Measurements from ENCODE around the gene SMCO4.
A peak's percentile ranks its signal among the peaks of the same experiment; 100 is the strongest.

The SMCO4 gene

DNA sequence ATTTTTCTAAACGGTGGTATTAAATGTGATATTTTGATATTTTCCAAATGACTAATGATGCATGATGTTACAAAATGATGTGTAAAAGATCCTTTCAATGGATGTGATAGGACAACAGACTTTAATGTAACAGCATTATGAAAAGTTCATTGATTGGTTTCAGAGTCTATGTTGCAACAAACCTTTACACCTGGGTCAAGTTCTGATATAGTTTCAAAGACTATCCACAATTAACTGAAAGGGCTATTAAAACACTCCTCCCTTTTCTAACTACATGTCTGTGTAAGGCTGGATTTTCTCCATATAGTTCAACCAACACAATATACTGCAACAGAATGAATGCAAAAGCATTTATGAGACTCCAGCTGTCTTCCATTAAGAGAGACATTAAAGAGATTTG, 35.7 kb downstream of the SMCO4 start:
- no peak for DNase-seq (ENCODE audit: low read depth in 2 of 2)
- no peak overlapping the region for H3K4me3 ChIP-seq (replicated peaks in 1 of 2; ENCODE audit: low read depth in 2 of 2, low read length in 2 of 2)
- TF ChIP-seq, protein P1, sequence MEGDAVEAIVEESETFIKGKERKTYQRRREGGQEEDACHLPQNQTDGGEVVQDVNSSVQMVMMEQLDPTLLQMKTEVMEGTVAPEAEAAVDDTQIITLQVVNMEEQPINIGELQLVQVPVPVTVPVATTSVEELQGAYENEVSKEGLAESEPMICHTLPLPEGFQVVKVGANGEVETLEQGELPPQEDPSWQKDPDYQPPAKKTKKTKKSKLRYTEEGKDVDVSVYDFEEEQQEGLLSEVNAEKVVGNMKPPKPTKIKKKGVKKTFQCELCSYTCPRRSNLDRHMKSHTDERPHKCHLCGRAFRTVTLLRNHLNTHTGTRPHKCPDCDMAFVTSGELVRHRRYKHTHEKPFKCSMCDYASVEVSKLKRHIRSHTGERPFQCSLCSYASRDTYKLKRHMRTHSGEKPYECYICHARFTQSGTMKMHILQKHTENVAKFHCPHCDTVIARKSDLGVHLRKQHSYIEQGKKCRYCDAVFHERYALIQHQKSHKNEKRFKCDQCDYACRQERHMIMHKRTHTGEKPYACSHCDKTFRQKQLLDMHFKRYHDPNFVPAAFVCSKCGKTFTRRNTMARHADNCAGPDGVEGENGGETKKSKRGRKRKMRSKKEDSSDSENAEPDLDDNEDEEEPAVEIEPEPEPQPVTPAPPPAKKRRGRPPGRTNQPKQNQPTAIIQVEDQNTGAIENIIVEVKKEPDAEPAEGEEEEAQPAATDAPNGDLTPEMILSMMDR (IDR thresholded peaks at IDR 0.05; ENCODE audit: low read depth, low read length): no peak

DNA sequence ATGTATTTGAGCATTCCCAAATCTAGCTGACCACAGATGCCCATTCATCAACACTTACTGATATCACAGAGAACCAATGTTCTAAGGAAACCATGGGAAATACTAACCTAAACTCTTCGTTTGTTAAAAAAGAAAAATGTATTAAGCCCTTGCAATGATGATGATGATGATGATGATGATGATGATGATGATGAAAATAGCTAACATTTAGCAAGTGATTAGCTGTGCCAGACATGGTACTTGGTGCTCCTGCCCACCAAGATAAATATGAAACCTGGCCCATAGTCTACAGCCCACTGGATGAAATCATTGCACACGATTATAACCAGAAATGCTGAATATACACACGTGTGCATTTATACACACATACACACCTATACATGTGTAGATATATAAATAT, 37.5 kb downstream of the SMCO4 start:
- TF ChIP-seq, protein P1 (IDR thresholded peaks at IDR 0.05; ENCODE audit: low read depth, low read length): no peak
- no peak for DNase-seq (ENCODE audit: low read depth in 2 of 2)
- H3K4me3 ChIP-seq (replicated peaks in 1 of 2; ENCODE audit: low read depth in 2 of 2, low read length in 2 of 2): no peak overlapping the region

DNA sequence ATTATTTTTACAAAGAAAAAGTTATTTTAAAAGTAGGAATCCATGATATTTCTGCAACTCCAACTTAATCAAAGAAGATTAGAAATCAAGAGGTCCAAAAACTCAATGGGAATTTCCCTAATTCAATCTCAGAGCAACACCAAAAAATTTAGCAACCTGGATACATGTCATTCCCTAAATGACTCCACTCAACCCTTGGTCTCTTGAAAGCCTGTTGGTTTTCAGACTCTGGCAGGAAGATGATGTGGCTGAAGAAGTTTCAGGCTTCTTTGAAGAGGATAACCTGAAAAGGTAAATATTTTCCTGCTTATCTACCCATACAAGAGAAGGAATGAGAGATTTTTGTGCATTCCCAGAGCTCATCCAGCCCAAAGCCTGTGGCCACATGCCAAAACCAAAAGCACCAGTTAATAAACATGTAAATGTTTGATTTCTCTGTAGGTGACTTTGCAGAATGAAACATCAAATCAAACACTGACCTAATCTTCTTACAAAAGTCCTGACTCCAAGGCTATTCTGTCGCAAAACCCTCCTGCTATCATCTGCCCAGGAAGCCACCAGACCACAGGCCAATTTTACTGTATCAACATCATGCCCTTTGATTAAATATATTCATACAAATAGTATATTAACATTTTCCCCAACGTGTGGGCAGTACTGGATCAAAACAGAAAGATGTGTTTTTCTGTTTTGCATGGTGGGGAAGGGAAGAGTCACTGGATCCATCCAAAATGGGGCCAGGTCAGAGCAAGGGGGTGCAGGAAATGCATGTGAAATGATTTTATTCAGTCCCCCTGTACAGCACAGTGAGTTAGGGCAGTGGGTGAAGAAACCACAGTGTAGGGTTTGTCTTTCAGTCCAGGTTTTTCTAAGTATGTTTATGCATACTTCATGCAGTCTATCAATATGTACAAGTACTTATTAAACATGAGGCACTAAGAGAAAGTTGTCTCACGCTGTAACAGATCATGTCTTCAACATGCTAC, 38.8 kb downstream of the SMCO4 start:
- no peak for DNase-seq (ENCODE audit: low read depth in 2 of 2)
- no peak overlapping the region for H3K4me3 ChIP-seq (replicated peaks in 1 of 2; ENCODE audit: low read depth in 2 of 2, low read length in 2 of 2)
- TF ChIP-seq, protein P1 (IDR thresholded peaks at IDR 0.05; ENCODE audit: low read depth, low read length): no peak

DNA sequence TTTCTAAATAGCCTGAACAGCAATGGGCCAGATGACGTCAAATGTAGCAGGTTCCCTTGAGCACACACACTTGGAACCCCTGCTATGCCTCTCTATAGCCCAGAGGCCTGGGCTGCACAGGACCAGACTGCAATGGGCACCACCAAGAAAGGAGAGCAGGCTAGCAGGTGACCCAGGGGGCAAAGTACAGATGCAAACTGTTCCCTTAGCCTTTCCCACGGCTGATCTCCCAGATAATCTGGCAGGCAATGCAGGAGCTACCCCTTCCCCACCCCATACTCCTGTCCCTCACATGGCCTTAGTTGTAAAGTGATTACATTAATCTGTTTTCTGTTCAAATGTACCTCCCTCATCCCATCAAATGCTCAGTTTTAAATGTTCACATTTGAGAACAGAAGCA, 41.3 kb downstream of the SMCO4 start:
- no peak overlapping the region for H3K4me3 ChIP-seq (replicated peaks in 1 of 2; ENCODE audit: low read depth in 2 of 2, low read length in 2 of 2)
- TF ChIP-seq, protein P1 (IDR thresholded peaks at IDR 0.05; ENCODE audit: low read depth, low read length): no peak
- DNase-seq (ENCODE audit: low read depth in 2 of 2): no peak

DNA sequence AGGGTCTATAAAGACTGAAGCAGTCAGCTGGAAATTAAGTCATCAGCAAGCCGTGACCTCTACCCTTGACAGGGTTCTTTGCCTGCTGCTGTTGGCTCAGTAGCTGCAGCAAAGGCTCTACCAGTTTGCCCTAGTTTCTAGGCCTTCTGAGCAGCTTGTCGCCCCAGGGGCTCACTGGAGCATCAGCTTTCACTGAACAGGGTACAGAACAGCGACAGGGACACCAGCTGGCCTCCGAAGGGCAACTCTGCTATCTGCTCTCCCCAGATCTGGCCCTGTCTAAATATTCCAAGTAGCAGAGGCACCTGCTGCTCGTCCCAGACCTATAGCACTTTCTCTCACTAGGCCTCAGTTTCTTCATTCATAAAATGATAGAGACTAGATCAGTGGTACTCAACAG, 42.4 kb downstream of the SMCO4 start:
- TF ChIP-seq, protein P1 (IDR thresholded peaks at IDR 0.05; ENCODE audit: low read depth, low read length): no peak
- H3K4me3 ChIP-seq (replicated peaks in 1 of 2; ENCODE audit: low read depth in 2 of 2, low read length in 2 of 2): no peak overlapping the region
- no peak for DNase-seq (ENCODE audit: low read depth in 2 of 2)

DNA sequence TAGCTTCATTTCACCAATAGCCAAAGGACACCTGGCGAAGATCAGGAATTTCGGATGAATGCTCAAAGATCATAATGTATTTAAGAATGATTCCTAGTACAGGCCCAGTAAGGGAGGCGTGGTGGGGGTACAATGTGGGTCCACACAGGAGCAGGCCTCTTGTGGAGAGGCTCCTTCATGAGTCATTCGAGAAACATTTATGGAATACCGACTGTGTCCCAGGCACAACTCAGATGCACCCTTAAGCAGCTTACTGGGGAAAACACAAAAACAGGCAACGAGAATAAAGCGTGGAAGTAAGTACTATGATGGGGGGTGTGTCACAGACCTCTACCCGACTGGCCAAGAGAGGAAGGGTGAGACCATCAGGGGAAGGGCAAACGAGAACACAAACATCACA, 44.5 kb downstream of the SMCO4 start:
- no peak overlapping the region for H3K4me3 ChIP-seq (replicated peaks in 1 of 2; ENCODE audit: low read depth in 2 of 2, low read length in 2 of 2)
- TF ChIP-seq, protein P1 (IDR thresholded peaks at IDR 0.05; ENCODE audit: low read depth, low read length): no peak
- DNase-seq (ENCODE audit: low read depth in 2 of 2): peak; percentile 10 to 19

All from cardiac fibroblast (primary cell).